IMR-90 (cell line): Measurements from ENCODE around the gene PTH2.

ENCODE experiments used
- CTCF ChIP-seq: conservative IDR thresholded peaks from 2 replicates; pipeline ENCODE4 v1.5.1; 2012; ENCODE audit warnings: mild to moderate bottlenecking, low read depth, low read length, improper control_type of control experiment
- MXI1 ChIP-seq: IDR thresholded peaks from 2 replicates; pipeline ENCODE4 v1.6.1; 2012; ENCODE audit warnings: low read depth, mild to moderate bottlenecking, low read length, moderate library complexity, borderline replicate concordance
- POLR2A ChIP-seq: IDR thresholded peaks from 2 replicates; pipeline ENCODE4 v1.6.1; 2012; ENCODE audit warnings: mild to moderate bottlenecking, low read depth, low read length

GRCh38 chr19:49417088-49417487, 6.2 kb downstream of the PTH2 start:
- TF ChIP-seq CTCF = no peak
- TF ChIP-seq POLR2A = no peak
- no peak for TF ChIP-seq MXI1
